ENCODE results near the gene FBXL3. TPM values are rescaled to one million over a fixed set of nuclear protein-coding genes. Genes with fewer than 3 reads are reported as not detected.

FBXL3 gene
- 31.3 to 32.7 TPM (median 32.6 TPM) in 3 replicates for total RNA-seq

GRCh38 chr13:77026861-77027621 lies at the start of gene FBXL3:
TSS of gene FBXL3 (minus strand) at chr13:77027159. CDS start at chr13:77021860, 5,299 bp downstream.
- Mint-ChIP-seq H3K9me3 (peaks cover 10% of the 10 kb centered on the region), H3K36me3 (peaks cover 6% of the 10 kb centered on the region), H3K27ac (peak within 1 kb of the TSS; percentile 96), H3K4me1 (peaks cover 66% of the 10 kb centered on the region), H3K27me3 (ENCODE audit: low read depth) (no peaks in the 10 kb centered on the region), H3K4me3 (peak within 1 kb of the TSS; percentile 90)
- TF ChIP-seq CTCF (IDR thresholded peaks at IDR 0.05; ENCODE audit: unreplicated experiment) = no peak
- DNase-seq (ENCODE audit: low spot score in 2 of 2, unreplicated experiment in 2 of 2) = peak; percentile 73 to 82

GRCh38 chr13:77067519-77067918 lies 40.6 kb upstream of the FBXL3 start:
- no peak for TF ChIP-seq CTCF (IDR thresholded peaks at IDR 0.05; ENCODE audit: unreplicated experiment)
- no peaks in the 10 kb centered on the region for H3K27me3 Mint-ChIP-seq (ENCODE audit: low read depth)
- peaks cover 43% of the 10 kb centered on the region for H3K36me3 Mint-ChIP-seq
- H3K4me1 Mint-ChIP-seq = peaks cover 3% of the 10 kb centered on the region
- DNase-seq (ENCODE audit: low spot score in 2 of 2, unreplicated experiment in 2 of 2) = no peak
- no peak overlapping the region for H3K4me3 Mint-ChIP-seq
- no peaks in the 10 kb centered on the region for H3K9me3 Mint-ChIP-seq
- H3K27ac Mint-ChIP-seq = no peak overlapping the region

- DNase-seq (ENCODE audit: low spot score in 2 of 2, unreplicated experiment in 2 of 2) = no peak
- no peaks in the 10 kb centered on the region for H3K27me3 Mint-ChIP-seq (ENCODE audit: low read depth)
- peaks cover 3% of the 10 kb centered on the region for H3K4me1 Mint-ChIP-seq
- no peak overlapping the region for H3K4me3 Mint-ChIP-seq
- H3K36me3 Mint-ChIP-seq = peaks cover 45% of the 10 kb centered on the region
- no peak overlapping the region for H3K27ac Mint-ChIP-seq
- TF ChIP-seq CTCF (IDR thresholded peaks at IDR 0.05; ENCODE audit: unreplicated experiment) = no peak
- H3K9me3 Mint-ChIP-seq = no peaks in the 10 kb centered on the region
These were observed 38.6 kb upstream of the FBXL3 start for GRCh38 chr13:77065461-77066147.

- Mint-ChIP-seq H3K27ac (no peak overlapping the region), H3K9me3 (no peaks in the 10 kb centered on the region), H3K4me3 (no peak overlapping the region), H3K36me3 (peaks cover 35% of the 10 kb centered on the region), H3K27me3 (ENCODE audit: low read depth) (no peaks in the 10 kb centered on the region), H3K4me1 (peaks cover 3% of the 10 kb centered on the region)
- no peak for DNase-seq (ENCODE audit: low spot score in 2 of 2, unreplicated experiment in 2 of 2)
- TF ChIP-seq CTCF (IDR thresholded peaks at IDR 0.05; ENCODE audit: unreplicated experiment) = no peak
These were observed 35.1 kb upstream of the FBXL3 start for GRCh38 chr13:77062097-77062496.

- no peak for TF ChIP-seq CTCF (IDR thresholded peaks at IDR 0.05; ENCODE audit: unreplicated experiment)
- Mint-ChIP-seq H3K27me3 (ENCODE audit: low read depth) (no peaks in the 10 kb centered on the region), H3K27ac (no peak overlapping the region), H3K36me3 (peaks cover 38% of the 10 kb centered on the region), H3K9me3 (no peaks in the 10 kb centered on the region), H3K4me3 (no peak overlapping the region), H3K4me1 (peaks cover 3% of the 10 kb centered on the region)
- no peak for DNase-seq (ENCODE audit: low spot score in 2 of 2, unreplicated experiment in 2 of 2)
These were observed 34.4 kb upstream of the FBXL3 start for GRCh38 chr13:77061362-77061761.
